ENCODE results near the gene PAM. TPM values are rescaled to one million over a fixed set of nuclear protein-coding genes. Genes with fewer than 3 reads are reported as not detected.
A peak's percentile ranks its signal among the peaks of the same experiment; 100 is the strongest.

PAM gene
- polyA plus RNA-seq, 1 donor from 2014 or later, result 363 TPM

- H3K36me3 ChIP-seq (ENCODE audit: insufficient read depth, low read length), result no peaks in the 10 kb centered on the region
- peaks cover 3% of the 10 kb centered on the region for H3K27me3 ChIP-seq (ENCODE audit: insufficient read depth, low read depth, low read length)
- H2AFZ ChIP-seq (ENCODE audit: low read depth, low read length), result no peak overlapping the region
- H3K9me2 ChIP-seq (ENCODE audit: insufficient read depth, low read length), result no peaks in the 10 kb centered on the region
- no peaks in the 10 kb centered on the region for H4K20me1 ChIP-seq (ENCODE audit: insufficient read depth)
- H3K4me2 ChIP-seq (ENCODE audit: low read length), result no peak overlapping the region
- no peaks in the 10 kb centered on the region for H3K79me2 ChIP-seq (replicated peaks; ENCODE audit: insufficient read depth, low read length)
- no peak overlapping the region for H3K4me3 ChIP-seq (ENCODE audit: low read length)
- H3K9ac ChIP-seq (ENCODE audit: low read length), result no peak overlapping the region
- TF ChIP-seq SMC3 (conservative IDR thresholded peaks at IDR 0.05; ENCODE audit: poor library complexity) (no peak), EP300 (conservative IDR thresholded peaks at IDR 0.05; ENCODE audit: poor library complexity, severe bottlenecking) (no peak), MXI1 (conservative IDR thresholded peaks at IDR 0.05; ENCODE audit: poor library complexity, severe bottlenecking) (no peak), TAF1 (IDR thresholded peaks at IDR 0.05; ENCODE audit: low read depth) (no peak), REST (IDR thresholded peaks at IDR 0.05; ENCODE audit: borderline replicate concordance) (no peak), EZH2 (IDR thresholded peaks at IDR 0.05; ENCODE audit: borderline replicate concordance, insufficient read depth, low read length, poor library complexity, severe bottlenecking) (no peak), POLR2AphosphoS5 (IDR thresholded peaks at IDR 0.05) (no peak), RAD21 (conservative IDR thresholded peaks at IDR 0.05) (no peak), CTCF (IDR thresholded peaks at IDR 0.05; ENCODE audit: poor library complexity, severe bottlenecking) (no peak)
- no peak overlapping the region for H3K27ac ChIP-seq (ENCODE audit: low read length)
- no peaks in the 10 kb centered on the region for H3F3A ChIP-seq (ENCODE audit: insufficient read depth, low read length, poor library complexity, severe bottlenecking)
- H3K9me3 ChIP-seq (ENCODE audit: low read length), result no peaks in the 10 kb centered on the region
These were observed 5.6 kb upstream of the PAM start for GRCh38 chr5:102749416-102750030.

DNA sequence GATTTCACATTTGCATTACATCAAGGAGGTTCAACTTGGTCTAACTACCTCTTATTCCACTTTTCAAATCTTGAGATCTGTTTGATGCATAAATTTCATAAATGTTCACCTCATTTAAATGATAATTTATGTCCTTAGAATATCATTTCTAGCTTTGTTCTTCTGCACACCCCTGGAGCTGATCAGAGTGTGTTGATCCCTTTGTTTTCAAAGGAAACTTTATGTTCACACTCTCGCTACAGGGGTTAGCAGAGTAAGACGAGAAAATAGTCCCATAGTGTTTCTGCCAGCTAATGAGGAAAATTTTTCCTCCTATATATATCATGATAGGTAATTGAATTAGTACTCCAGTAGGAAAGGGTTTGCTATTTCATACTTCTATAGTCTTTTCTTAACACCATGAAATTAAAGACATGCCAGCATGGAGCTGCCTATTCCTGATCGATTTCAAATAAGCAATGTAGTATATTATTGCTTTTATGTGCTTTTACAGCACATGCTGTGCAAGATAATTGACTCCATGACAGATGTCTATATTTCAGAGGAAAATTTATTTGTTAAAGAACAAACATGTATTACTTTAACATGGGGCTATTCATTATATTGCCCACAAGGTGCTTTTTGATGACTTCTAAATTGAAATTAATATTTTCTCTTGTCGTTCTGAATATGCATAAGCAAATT lies 4.8 kb upstream of the PAM start:
- Histone ChIP-seq H3K79me2 (replicated peaks; ENCODE audit: insufficient read depth, low read length) (no peaks in the 10 kb centered on the region), H3K4me3 (ENCODE audit: low read length) (no peak overlapping the region), H3K36me3 (ENCODE audit: insufficient read depth, low read length) (no peaks in the 10 kb centered on the region), H3K4me2 (ENCODE audit: low read length) (no peak overlapping the region), H3K9me2 (ENCODE audit: insufficient read depth, low read length) (no peaks in the 10 kb centered on the region), H3K9me3 (ENCODE audit: low read length) (no peaks in the 10 kb centered on the region), H3K27ac (ENCODE audit: low read length) (peak overlapping the region; percentile 10), H2AFZ (ENCODE audit: low read depth, low read length) (no peak overlapping the region), H3F3A (ENCODE audit: insufficient read depth, low read length, poor library complexity, severe bottlenecking) (no peaks in the 10 kb centered on the region), H4K20me1 (ENCODE audit: insufficient read depth) (no peaks in the 10 kb centered on the region), H3K27me3 (ENCODE audit: insufficient read depth, low read depth, low read length) (peaks cover 3% of the 10 kb centered on the region), H3K9ac (ENCODE audit: low read length) (no peak overlapping the region)
- no peak for TF ChIP-seq TAF1 (IDR thresholded peaks at IDR 0.05; ENCODE audit: low read depth)
- TF ChIP-seq POLR2AphosphoS5 (IDR thresholded peaks at IDR 0.05), result no peak
- TF ChIP-seq REST (IDR thresholded peaks at IDR 0.05; ENCODE audit: borderline replicate concordance), result no peak
- TF ChIP-seq SMC3 (conservative IDR thresholded peaks at IDR 0.05; ENCODE audit: poor library complexity), result no peak
- TF ChIP-seq CTCF (IDR thresholded peaks at IDR 0.05; ENCODE audit: poor library complexity, severe bottlenecking), result no peak
- TF ChIP-seq RAD21 (conservative IDR thresholded peaks at IDR 0.05), result no peak
- no peak for TF ChIP-seq MXI1 (conservative IDR thresholded peaks at IDR 0.05; ENCODE audit: poor library complexity, severe bottlenecking)
- no peak for TF ChIP-seq EZH2 (IDR thresholded peaks at IDR 0.05; ENCODE audit: borderline replicate concordance, insufficient read depth, low read length, poor library complexity, severe bottlenecking)
- TF ChIP-seq EP300 (conservative IDR thresholded peaks at IDR 0.05; ENCODE audit: poor library complexity, severe bottlenecking), result no peak

Data from neural cell (in vitro differentiated cells).